ENCODE results near the gene ZNF684.

Gene ZNF684

GRCh38 chr1:40593449-40594186, 62.2 kb downstream of the ZNF684 start:
- no peak for TF ChIP-seq CTCF (IDR thresholded peaks at IDR 0.05; ENCODE audit: low read depth, low read length, missing control alignments)
- no peak overlapping the region for H3K4me3 ChIP-seq (replicated peaks; ENCODE audit: low read depth, low read length)
- no peak for DNase-seq (ENCODE audit: extremely low read depth, low read depth)

GRCh38 chr1:40594187-40594531, 62.7 kb downstream of the ZNF684 start:
- TF ChIP-seq CTCF (IDR thresholded peaks at IDR 0.05; ENCODE audit: low read depth, low read length, missing control alignments), result no peak
- no peak overlapping the region for H3K4me3 ChIP-seq (replicated peaks; ENCODE audit: low read depth, low read length)
- no peak for DNase-seq (ENCODE audit: extremely low read depth, low read depth)

GRCh38 chr1:40595623-40596022, 64.2 kb downstream of the ZNF684 start:
- H3K4me3 ChIP-seq (replicated peaks; ENCODE audit: low read depth, low read length), result no peak overlapping the region
- no peak for TF ChIP-seq CTCF (IDR thresholded peaks at IDR 0.05; ENCODE audit: low read depth, low read length, missing control alignments)
- DNase-seq (ENCODE audit: extremely low read depth, low read depth), result no peak

Data from HFF-Myc (cell line).